ENCODE data around the gene VAV3.

VAV3 gene

GRCh38 chr1:107829036-107829770, 135.8 kb downstream of the VAV3 start:
- H3K4me3 ChIP-seq (ENCODE audit: low read depth, low read length) = no peak overlapping the region
- no peak for TF ChIP-seq CTCF (IDR thresholded peaks at IDR 0.05; ENCODE audit: low read depth, low read length)

GRCh38 chr1:107824946-107825345, 140.0 kb downstream of the VAV3 start:
- no peak for TF ChIP-seq CTCF (IDR thresholded peaks at IDR 0.05; ENCODE audit: low read depth, low read length)
- H3K4me3 ChIP-seq (ENCODE audit: low read depth, low read length) = no peak overlapping the region

- H3K4me3 ChIP-seq (ENCODE audit: low read depth, low read length) = no peak overlapping the region
- no peak for TF ChIP-seq CTCF (IDR thresholded peaks at IDR 0.05; ENCODE audit: low read depth, low read length)
Observed at GRCh38 chr1:107821340-107821739, 143.6 kb downstream of the VAV3 start.

- no peak overlapping the region for H3K4me3 ChIP-seq (ENCODE audit: low read depth, low read length)
- TF ChIP-seq CTCF (IDR thresholded peaks at IDR 0.05; ENCODE audit: low read depth, low read length) = no peak
Observed at GRCh38 chr1:107820801-107821200, 144.2 kb downstream of the VAV3 start.

GRCh38 chr1:107817935-107818334, 147.0 kb downstream of the VAV3 start:
- no peak for TF ChIP-seq CTCF (IDR thresholded peaks at IDR 0.05; ENCODE audit: low read depth, low read length)
- no peak overlapping the region for H3K4me3 ChIP-seq (ENCODE audit: low read depth, low read length)

GRCh38 chr1:107817206-107817605, 147.8 kb downstream of the VAV3 start:
- H3K4me3 ChIP-seq (ENCODE audit: low read depth, low read length) = no peak overlapping the region
- TF ChIP-seq CTCF (IDR thresholded peaks at IDR 0.05; ENCODE audit: low read depth, low read length) = no peak

- TF ChIP-seq CTCF (IDR thresholded peaks at IDR 0.05; ENCODE audit: low read depth, low read length) = no peak
- no peak overlapping the region for H3K4me3 ChIP-seq (ENCODE audit: low read depth, low read length)
Observed at GRCh38 chr1:107810291-107810951, 154.6 kb downstream of the VAV3 start.
